Astrocyte of the hippocampus (primary cell): ENCODE results near the gene MFAP4.

Source experiments
- DNase-seq: peaks from one replicate; pipeline ENCODE4 v3.0.0; 2011; ENCODE audit warnings: low read depth, low spot score

MFAP4 gene

DNA sequence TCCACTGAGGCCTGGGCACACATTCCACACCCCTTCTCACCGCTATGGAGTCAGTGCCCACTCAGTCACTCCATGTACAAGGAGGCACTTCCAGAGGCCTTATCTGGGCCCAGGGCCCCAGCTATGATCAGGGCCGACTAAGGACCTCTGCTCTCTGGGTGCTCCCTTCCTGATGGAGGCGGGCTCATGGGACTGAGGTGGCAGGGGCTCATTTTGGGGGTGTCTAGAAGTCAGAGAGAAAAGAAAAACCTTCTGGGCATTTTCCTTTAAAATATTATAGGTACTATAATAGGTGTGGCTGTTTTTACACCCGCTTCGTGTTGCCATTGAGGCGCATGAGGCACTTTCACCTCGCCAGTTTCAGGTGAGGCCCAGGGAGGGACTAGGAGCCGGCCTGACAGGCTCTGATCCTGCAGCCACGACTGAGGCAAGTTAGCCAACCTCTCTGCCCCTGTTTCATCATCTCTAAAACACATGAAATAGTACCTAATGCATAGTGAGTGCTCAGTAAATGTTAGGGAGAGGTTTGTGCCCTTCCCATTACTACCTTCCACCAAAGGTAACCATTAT is 38.8 kb downstream of the MFAP4 start:
- DNase-seq, result no peak

DNA sequence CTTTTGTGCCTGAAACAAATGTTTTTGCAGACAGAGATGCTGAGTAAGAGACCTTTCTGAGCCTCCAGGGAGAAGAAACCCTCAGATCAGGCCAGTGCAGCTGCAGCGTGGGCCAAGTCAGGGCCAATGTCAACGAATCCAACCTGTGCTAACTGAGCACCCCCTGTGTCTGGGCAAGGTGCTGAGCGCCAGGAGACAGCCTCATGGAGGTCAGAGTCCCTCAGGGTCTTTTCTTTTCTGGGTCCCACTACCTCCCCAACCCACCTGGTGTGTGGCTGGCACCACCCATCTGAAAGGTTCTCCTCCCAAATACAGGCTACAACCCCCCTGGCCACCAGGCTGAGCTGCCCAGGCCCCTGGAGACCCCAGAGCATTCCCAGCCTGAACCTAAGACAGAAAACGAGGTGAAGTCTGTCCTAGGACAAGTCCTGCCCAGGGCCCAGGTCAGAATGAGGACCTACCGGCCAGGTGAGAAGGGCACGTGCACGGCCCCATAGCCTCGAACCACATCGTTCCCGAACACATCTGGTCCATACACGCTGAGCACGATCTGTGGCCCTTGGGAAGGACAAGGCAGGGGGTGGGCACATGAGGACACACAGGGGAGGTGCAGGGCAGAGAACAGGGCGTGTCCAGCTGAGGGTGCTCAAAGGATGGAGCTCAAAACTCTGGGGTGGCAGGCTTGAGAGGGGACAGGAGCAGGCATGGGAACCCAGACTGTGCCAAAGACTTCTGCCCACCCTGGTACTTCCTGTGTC is 39.5 kb downstream of the MFAP4 start:
- no peak for DNase-seq

DNA sequence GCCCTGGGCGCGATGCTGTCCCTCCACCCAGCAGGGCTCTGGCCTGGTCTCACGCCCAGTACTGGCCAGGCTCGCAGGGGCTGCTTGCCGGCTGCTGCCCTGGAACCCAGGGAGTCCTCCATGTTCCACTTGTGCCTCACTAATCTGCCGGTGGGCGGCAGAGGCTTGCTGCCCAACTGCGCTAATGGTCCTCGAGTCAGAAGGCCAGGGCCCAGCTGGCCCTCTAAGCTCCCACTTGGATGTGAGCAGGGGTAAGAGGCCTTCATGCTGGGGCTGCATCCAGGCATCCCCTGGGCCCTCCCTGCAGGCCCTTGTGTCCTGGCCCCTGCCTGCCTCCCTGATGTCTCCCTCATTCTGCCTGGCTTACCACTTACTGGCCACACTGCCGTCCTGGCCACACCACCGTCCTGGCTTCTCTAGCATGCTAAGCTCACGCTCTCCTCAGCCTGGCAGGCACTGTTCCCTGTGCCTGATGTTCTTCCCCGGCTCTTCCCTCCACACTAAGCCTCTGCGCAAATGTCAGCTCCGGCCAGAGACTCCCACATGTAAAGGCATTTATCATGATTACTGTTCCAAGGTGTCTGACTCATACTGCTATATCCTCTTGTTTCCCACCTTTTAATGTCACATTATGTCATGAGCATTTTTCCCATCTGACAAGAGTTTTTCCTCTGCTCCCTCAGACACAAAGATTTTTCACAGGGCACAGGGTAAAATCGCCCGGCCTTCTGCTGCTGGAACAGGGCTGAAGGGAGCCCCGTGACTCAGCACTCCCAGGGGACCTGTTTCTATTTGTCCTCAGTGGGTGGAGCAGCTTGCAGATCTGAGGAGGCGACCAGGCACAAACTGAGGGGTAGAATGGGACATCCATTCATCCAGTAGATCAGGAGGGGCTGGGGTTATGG is 40.4 kb downstream of the MFAP4 start:
- peak; percentile 83 for DNase-seq

- DNase-seq, result no peak
Observed at GRCh38 chr17:19345486-19346350, 41.3 kb downstream of the MFAP4 start.

DNA sequence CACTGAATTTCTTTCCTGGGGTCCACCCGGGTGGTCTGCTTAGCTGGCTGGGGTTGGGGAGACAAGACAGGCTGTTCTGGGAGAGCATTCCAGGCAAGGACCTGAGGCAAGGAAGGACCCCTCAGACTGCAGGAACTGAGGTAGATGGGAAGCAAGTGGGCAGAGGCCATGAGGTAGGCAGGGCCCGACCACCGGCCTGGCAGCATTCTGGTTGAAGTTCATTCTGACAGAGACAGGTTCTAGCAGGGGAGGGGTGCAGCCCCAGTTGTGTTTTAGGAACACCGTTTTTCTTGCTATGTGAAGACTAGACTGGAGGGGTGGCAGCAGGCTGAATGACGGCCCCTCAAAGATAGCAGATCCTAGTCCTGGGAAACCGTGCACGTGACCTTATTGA is 41.9 kb downstream of the MFAP4 start:
- DNase-seq, result no peak

GRCh38 chr17:19344311-19345066 is 42.5 kb downstream of the MFAP4 start:
- DNase-seq, result no peak

DNA sequence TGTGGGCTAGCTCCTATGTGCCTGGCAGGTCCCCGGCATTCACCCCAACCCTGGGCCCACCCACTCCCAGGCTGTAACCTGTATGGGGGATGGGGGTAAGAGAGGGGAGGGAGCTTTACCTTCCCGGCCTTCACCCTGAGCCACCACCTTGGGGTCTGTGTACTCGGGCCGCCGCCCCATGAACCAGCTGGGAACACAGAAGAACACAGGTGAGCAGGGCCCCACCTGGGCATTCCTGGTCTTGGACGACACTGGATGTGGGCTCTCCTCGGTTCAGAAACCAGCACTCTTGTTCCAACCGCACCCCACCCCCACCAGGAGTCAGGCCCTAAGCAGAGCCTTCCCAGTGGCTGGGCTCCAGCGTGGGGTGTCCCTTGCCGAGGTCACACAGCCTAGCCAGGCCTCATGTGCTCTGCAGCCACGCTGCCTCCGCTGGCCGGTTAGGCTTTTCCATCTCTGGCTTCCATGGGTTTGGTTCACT is 43.3 kb downstream of the MFAP4 start:
- no peak for DNase-seq

DNA sequence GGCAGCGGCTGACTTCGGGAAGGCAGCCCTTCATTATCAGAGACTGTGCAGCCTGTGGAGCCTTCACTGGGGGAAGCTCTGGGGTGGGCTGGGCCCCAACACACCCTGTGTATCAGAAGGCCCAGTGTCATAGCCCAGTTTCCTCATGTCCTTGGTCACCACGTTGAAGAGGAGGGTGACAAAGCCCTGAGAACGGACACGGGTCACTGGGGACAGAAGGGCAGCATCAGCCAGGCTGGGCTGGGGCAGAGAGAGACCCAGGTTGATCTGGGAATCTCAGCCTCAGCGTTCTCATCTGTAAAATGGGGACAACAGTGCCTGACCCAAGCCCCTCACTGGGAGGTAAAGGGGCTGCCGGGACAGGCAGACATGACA is 43.7 kb downstream of the MFAP4 start:
- no peak for DNase-seq

- DNase-seq, result no peak
Observed at GRCh38 chr17:19342611-19343255, 44.3 kb downstream of the MFAP4 start.

DNA sequence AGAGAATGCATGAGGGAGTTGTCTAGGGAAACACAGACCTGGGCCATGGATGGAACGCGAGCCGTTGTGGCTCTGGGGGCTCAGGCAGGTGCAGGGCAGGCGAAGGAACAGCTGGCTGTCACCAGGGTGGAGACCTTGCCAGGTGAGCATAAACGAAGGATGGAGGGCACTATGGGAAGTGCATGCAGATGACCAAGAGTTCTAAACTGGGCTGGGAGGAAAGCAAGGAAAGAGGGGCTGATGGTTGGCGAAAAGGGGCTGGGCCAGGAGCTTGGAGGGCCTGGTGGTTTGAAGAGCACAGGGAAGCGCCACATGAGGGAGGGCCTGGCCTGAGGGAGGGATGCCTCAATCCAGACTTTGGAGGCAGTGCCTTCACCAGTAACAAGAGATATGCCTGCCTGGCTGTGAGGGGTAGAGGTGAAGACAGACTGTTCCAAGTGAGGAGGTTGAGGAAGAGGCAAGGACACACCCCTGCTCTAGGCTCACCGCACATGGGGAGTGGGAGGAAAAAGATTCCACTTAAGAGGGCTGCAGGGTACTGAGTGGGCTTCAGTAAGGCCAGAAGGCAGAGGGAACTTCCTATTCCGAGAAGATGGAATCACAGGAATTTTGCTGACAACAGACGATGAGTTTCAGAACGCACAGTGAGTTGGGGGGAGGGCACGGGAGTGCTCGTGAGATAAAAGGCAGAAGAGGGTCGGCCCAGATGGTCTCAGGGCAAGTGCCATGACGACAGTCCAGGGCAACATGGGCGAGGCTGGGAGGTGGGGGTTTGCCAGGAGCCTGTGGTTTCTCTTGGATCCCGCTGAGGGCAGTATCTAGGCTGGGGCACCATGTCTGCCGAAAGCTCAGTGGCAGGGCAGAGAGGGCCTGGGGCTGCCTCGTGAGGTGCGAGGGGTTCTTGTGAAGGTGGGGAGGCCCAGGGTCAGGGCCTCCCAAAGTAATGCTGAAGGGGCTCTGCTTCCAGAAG is 45.1 kb downstream of the MFAP4 start:
- peak; percentile 55 for DNase-seq

GRCh38 chr17:19341211-19341631 is 45.8 kb downstream of the MFAP4 start:
- DNase-seq, result no peak

GRCh38 chr17:19339341-19339815 is 47.6 kb downstream of the MFAP4 start:
- DNase-seq, result no peak

DNA sequence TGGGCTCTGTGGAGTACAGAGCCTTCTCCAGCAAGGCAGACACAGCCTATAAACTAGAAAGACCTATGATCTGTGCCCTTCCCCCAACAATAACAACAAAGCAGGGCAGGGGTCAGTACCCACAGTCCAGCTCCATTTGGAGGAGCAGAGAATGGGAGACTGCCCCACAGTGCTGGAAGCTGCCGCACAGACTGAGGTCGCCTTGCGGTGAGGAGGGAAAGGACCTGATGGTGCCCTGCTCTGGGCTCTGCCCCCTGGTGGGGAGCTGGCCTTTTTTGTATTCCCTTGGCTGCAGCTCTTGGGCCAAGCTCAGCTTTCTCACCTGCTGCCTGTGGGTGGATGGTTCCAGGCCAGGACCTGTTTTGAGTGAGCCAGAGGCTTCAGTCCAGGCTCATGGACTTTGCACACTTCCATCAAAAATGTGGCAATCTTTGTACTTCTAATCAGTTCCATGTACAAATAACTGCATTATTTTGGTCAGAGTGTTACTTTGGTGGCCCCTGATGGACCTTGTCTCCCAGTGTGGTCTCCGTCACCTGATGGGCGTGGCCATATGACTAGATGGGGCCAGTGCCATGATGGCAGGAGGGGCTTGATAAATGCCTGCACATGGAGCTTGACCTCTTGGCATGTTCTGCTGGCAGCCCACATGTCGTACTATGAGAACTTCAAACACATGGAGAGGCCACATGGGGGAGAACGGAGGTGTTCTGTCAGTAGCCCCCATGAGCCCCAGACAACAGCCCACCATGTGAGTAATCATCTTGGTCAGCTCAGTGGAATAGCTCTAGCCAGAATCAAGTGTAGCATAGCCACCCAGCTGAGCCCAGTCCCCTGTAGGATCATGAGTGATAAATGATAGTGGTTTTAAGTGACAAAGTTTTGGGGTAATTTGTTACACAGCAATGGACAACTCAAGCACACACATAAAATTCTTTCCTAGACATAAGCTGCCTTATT is 48.7 kb downstream of the MFAP4 start:
- peak; percentile 54 for DNase-seq

DNA sequence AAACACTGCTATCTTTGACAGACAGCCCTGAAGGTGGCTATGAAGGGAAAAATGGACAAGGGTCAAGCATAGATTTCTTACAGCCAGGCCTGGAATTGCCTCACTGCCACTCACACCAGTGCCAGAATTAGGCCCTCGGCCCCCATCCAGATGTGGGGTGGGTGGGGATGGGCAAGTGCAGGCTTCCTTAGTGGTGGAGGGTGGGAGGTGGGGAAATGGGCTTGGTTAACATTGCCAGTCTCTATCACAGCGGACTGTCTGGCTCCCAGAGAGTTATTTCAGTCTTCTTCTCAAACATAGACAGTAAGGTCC is 49.3 kb downstream of the MFAP4 start:
- no peak for DNase-seq

GRCh38 chr17:19336938-19337711 is 49.9 kb downstream of the MFAP4 start:
- DNase-seq, result peak; percentile 55

- no peak for DNase-seq
Observed at GRCh38 chr17:19335951-19336631, 50.9 kb downstream of the MFAP4 start.
